CD14-positive monocyte (primary cell): ENCODE measurements around the gene BMPER. TPM values are rescaled to one million over a fixed set of nuclear protein-coding genes. Genes with fewer than 3 reads are reported as not detected.

Experiments
- DNase-seq, 3 donors: peaks; one replicate each; pipeline ENCODE4 v3.0.0-alpha.2; 2011 to 2022
- H2AFZ ChIP-seq: 2 replicates; pipeline ENCODE4 v1.6.0; 2012; ENCODE audit warnings: mild to moderate bottlenecking, low read depth, low read length, inconsistent platforms; ENCODE audit not compliant: insufficient read depth, poor library complexity, severe bottlenecking
- H3K27ac ChIP-seq, 2 donors: 1 replicate in 1 of 2; 2 replicates in 1 of 2; pipeline ENCODE4 v1.5.1; 2012 to 2013; ENCODE audit warnings: low read length in 2 of 2, control low read depth in 1 of 2, inconsistent platforms in 1 of 2, low read depth in 1 of 2, mild to moderate bottlenecking in 1 of 2
- H3K27me3 ChIP-seq, 2 donors: one replicate each; pipeline versions ENCODE4 v1.6.0 to v1.6.1; 2011 to 2013; ENCODE audit warnings: low read length in 2 of 2; ENCODE audit not compliant: control insufficient read depth in 2 of 2, insufficient read depth in 2 of 2
- H3K36me3 ChIP-seq, 2 donors: replicated peaks in 1 of 2; 1 replicate in 1 of 2; 2 replicates in 1 of 2; pipeline versions ENCODE4 v1.5.1 to v1.6.1; 2012 to 2013; ENCODE audit warnings: low read length in 2 of 2, control low read depth in 1 of 2, inconsistent platforms in 1 of 2, mild to moderate bottlenecking in 1 of 2; ENCODE audit not compliant: insufficient read depth in 2 of 2, control insufficient read depth in 1 of 2
- H3K4me1 ChIP-seq, 2 donors: 1 replicate in 1 of 2; 2 replicates in 1 of 2; pipeline versions ENCODE4 v1.5.1 to v1.6.1; 2012 to 2013; ENCODE audit warnings: low read length in 2 of 2, control low read depth in 1 of 2, inconsistent platforms in 1 of 2, mild to moderate bottlenecking in 1 of 2, moderate library complexity in 1 of 2; ENCODE audit not compliant: insufficient read depth in 2 of 2, control insufficient read depth in 1 of 2
- H3K4me2 ChIP-seq: replicated peaks from 2 replicates; pipeline ENCODE3; 2012; ENCODE audit warnings: low read length, moderate library complexity, mild to moderate bottlenecking; ENCODE audit not compliant: poor library complexity, severe bottlenecking; ENCODE audit errors: extremely low read depth
- H3K4me3 ChIP-seq, 3 experiments: fragments of 200-600 bp in 1 of 3; sonication (generic) in 1 of 3; replicated peaks in 1 of 3; 1 replicate in 2 of 3; 2 replicates in 1 of 3; pipeline ENCODE4 v1.5.1; 2011 to 2013; ENCODE audit warnings: low read length in 3 of 3, mild to moderate bottlenecking in 3 of 3, control low read depth in 2 of 3, low read depth in 2 of 3, inconsistent platforms in 1 of 3, moderate library complexity in 1 of 3
- H3K79me2 ChIP-seq: 2 replicates; pipeline ENCODE4 v1.6.0; 2012; ENCODE audit warnings: mild to moderate bottlenecking, control low read depth, inconsistent platforms, low read length, moderate library complexity; ENCODE audit not compliant: insufficient read depth
- H3K9ac ChIP-seq: 2 replicates; pipeline ENCODE4 v1.6.0; 2017; ENCODE audit warnings: low read length, mild to moderate bottlenecking; ENCODE audit not compliant: insufficient read depth, poor library complexity, severe bottlenecking
- H3K9me3 ChIP-seq, 2 donors: replicated peaks in 1 of 2; 1 replicate in 1 of 2; 2 replicates in 1 of 2; pipeline versions ENCODE4 v1.5.1 to v1.6.1; 2012 to 2013; ENCODE audit warnings: low read length in 2 of 2, control low read depth in 1 of 2; ENCODE audit not compliant: control insufficient read depth in 1 of 2, insufficient read depth in 1 of 2
- H4K20me1 ChIP-seq: 2 replicates; pipeline ENCODE4 v1.6.0; 2012; ENCODE audit warnings: mild to moderate bottlenecking, low read length, control low read depth, moderate library complexity; ENCODE audit not compliant: insufficient read depth
- H3K27ac Mint-ChIP-seq, 7 donors: one replicate each; pipeline ENCODE4 v1.8.0; 2020; ENCODE audit warnings: mild to moderate bottlenecking in 7 of 7, mixed read lengths in 7 of 7, moderate library complexity in 6 of 7, inconsistent platforms in 2 of 7
- H3K27me3 Mint-ChIP-seq, 3 donors: one replicate each; pipeline ENCODE4 v1.8.0; 2021 to 2022; ENCODE audit warnings: low read depth in 3 of 3, mild to moderate bottlenecking in 3 of 3, mixed read lengths in 3 of 3, moderate library complexity in 3 of 3, inconsistent platforms in 1 of 3
- H3K36me3 Mint-ChIP-seq, 2 donors: one replicate each; pipeline ENCODE4 v1.8.0; 2020; ENCODE audit warnings: mixed read lengths in 2 of 2, inconsistent platforms in 1 of 2, mild to moderate bottlenecking in 1 of 2
- H3K4me1 Mint-ChIP-seq: one replicate; pipeline ENCODE4 v1.8.0; 2020; ENCODE audit warnings: mild to moderate bottlenecking, mixed read lengths
- H3K4me3 Mint-ChIP-seq, 2 donors: one replicate each; pipeline ENCODE4 v1.8.0; 2020; ENCODE audit warnings: mild to moderate bottlenecking in 2 of 2, mixed read lengths in 2 of 2, moderate library complexity in 1 of 2
- H3K9me3 Mint-ChIP-seq, 7 donors: one replicate each; pipeline ENCODE4 v1.8.0; 2020 to 2022; ENCODE audit warnings: mixed read lengths in 7 of 7, mild to moderate bottlenecking in 6 of 7, moderate library complexity in 6 of 7, inconsistent platforms in 2 of 7
- CTCF ChIP-seq: fragments of 200-600 bp; IDR thresholded peaks from one replicate; pipeline ENCODE4 v1.8.0; 2022; ENCODE audit warnings: antibody characterized with exemption, mild to moderate bottlenecking
- WGBS: methylation state at CpG from one replicate; pipeline ENCODE4 v1.1.5; 2013; ENCODE audit warnings: missing lambda C conversion rate; ENCODE audit not compliant: insufficient coverage; 5-methylcytosine and 5-hydroxymethylcytosine counted together
- intact Hi-C, 2 donors: fragments of 100-400 bp; cut with micrococcal nuclease; formaldehyde crosslinking; loops; one replicate each; pipeline versions ENCODE4 v1.15.0 to v1.15.1; 2023
- polyA plus RNA-seq, 3 donors: library from polyadenylated mRNA; depleted of rRNA in 1 of 3; unstranded in 2 of 3; stranded (reverse) in 1 of 3; fragments of 300-500 nt in 2 of 3; fragments of >200 nt in 1 of 3; fragmentation: Illumina TruSeq in 2 of 3; gene quantifications; 1 replicate in 2 of 3; 2 replicates in 1 of 3; pipeline ENCODE4 v1.2.3, GENCODE V29; 2012 to 2021

BMPER gene
- polyA plus RNA-seq, 3 donors, result not detected

GRCh38 chr7:34069676-34070075, 164.3 kb downstream of the BMPER start:
- Histone ChIP-seq H3K4me3 (no peak overlapping the region), H3K27ac (no peak overlapping the region), H2AFZ (no peak overlapping the region), H3K9ac (no peak overlapping the region), H3K79me2 (no peaks in the 10 kb centered on the region), H3K36me3 (no peaks in the 10 kb centered on the region), H3K4me2 (no peak overlapping the region), H3K9me3 (peaks cover 0 to 3% of the 10 kb centered on the region in 2 donors), H3K27me3 (no peaks in the 10 kb centered on the region), H4K20me1 (no peaks in the 10 kb centered on the region), H3K4me1 (no peaks in the 10 kb centered on the region)
- intact Hi-C loops, result no loop called here
- Mint-ChIP-seq H3K4me1 (no peaks in the 10 kb centered on the region), H3K36me3 (no peaks in the 10 kb centered on the region), H3K27me3 (no peaks in the 10 kb centered on the region), H3K27ac (no peak overlapping the region), H3K9me3 (peaks cover 0 to 6% (median 0%) of the 10 kb centered on the region in 7 donors), H3K4me3 (no peak overlapping the region)
- no peak for TF ChIP-seq CTCF
- no peak for DNase-seq
- WGBS, result no CpG with 5 or more reads among the region's 2 CpGs

GRCh38 chr7:34070511-34071323, 165.4 kb downstream of the BMPER start:
- Histone ChIP-seq H3K4me3 (no peak overlapping the region), H3K9me3 (peaks cover 0 to 3% of the 10 kb centered on the region in 2 donors), H3K27ac (no peak overlapping the region), H3K27me3 (no peaks in the 10 kb centered on the region), H2AFZ (no peak overlapping the region), H3K4me1 (no peaks in the 10 kb centered on the region), H3K36me3 (no peaks in the 10 kb centered on the region), H3K79me2 (no peaks in the 10 kb centered on the region), H4K20me1 (no peaks in the 10 kb centered on the region), H3K9ac (no peak overlapping the region), H3K4me2 (no peak overlapping the region)
- TF ChIP-seq CTCF, result no peak
- Mint-ChIP-seq H3K9me3 (peaks cover 0 to 4% (median 0%) of the 10 kb centered on the region in 7 donors), H3K27ac (no peak overlapping the region), H3K4me3 (no peak overlapping the region), H3K4me1 (no peaks in the 10 kb centered on the region), H3K36me3 (no peaks in the 10 kb centered on the region), H3K27me3 (no peaks in the 10 kb centered on the region)
- 92% methylated on average over 2 of the region's 5 CpGs for WGBS
- DNase-seq, result no peak
- intact Hi-C loops, result no loop called here
